Karpas-422 (cell line): Measurements from ENCODE around the gene ITPA. TPM values are rescaled to one million over a fixed set of nuclear protein-coding genes. Genes with fewer than 3 reads are reported as not detected.
A peak's percentile ranks its signal among the peaks of the same experiment; 100 is the strongest.

Source experiments
- DNase-seq: peaks from one replicate; pipeline ENCODE4 v3.0.0-alpha.2; 2015
- H2AFZ ChIP-seq: fragments of 200-600 bp; sonication (generic); 2 replicates; pipeline ENCODE4 v1.6.1; 2014; ENCODE audit warnings: antibody characterized with exemption, low read length, mixed read lengths
- H3K27ac ChIP-seq: fragments of 200-600 bp; sonication (generic); 2 replicates; pipeline ENCODE4 v1.5.1; 2014; ENCODE audit warnings: mild to moderate bottlenecking, low read length, moderate library complexity
- H3K27me3 ChIP-seq: fragments of 200-600 bp; sonication (generic); 2 replicates; pipeline ENCODE4 v1.6.1; 2014; ENCODE audit warnings: low read length, mixed read lengths
- H3K36me3 ChIP-seq: fragments of 200-600 bp; sonication (generic); 2 replicates; pipeline ENCODE4 v1.6.1; 2014; ENCODE audit warnings: low read length, mixed read lengths; ENCODE audit not compliant: insufficient read depth
- H3K4me1 ChIP-seq: fragments of 200-600 bp; sonication (generic); 2 replicates; pipeline ENCODE4 v1.6.1; 2014; ENCODE audit warnings: mild to moderate bottlenecking, low read length, mixed read lengths
- H3K4me2 ChIP-seq: fragments of 200-600 bp; sonication (generic); 2 replicates; pipeline ENCODE4 v1.6.1; 2014; ENCODE audit warnings: low read length, low read depth, mild to moderate bottlenecking; ENCODE audit not compliant: poor library complexity, severe bottlenecking
- H3K4me3 ChIP-seq: fragments of 200-600 bp; sonication (generic); 2 replicates; pipeline ENCODE4 v1.5.1; 2014; ENCODE audit warnings: mild to moderate bottlenecking, antibody characterized with exemption, low read length, mixed read lengths
- H3K79me2 ChIP-seq: fragments of 200-600 bp; sonication (generic); 2 replicates; pipeline ENCODE4 v1.6.1; 2014; ENCODE audit warnings: mild to moderate bottlenecking, low read length, mixed read lengths
- H3K9ac ChIP-seq: fragments of 200-600 bp; sonication (generic); 2 replicates; pipeline ENCODE4 v1.6.0; 2014; ENCODE audit warnings: low read length
- H3K9me2 ChIP-seq: fragments of 200-600 bp; sonication (generic), shearing (Covaris generic); replicated peaks from 2 replicates; pipeline ENCODE4 v1.6.0; 2014; ENCODE audit warnings: mild to moderate bottlenecking, low read length, moderate library complexity; ENCODE audit not compliant: insufficient read depth
- H3K9me3 ChIP-seq: fragments of 300-700, 200-600 bp; sonication (generic); 2 replicates; pipeline ENCODE4 v1.6.1; 2014; ENCODE audit warnings: low read length, mixed read lengths
- H4K20me1 ChIP-seq: fragments of 200-600 bp; sonication (generic); 2 replicates; pipeline ENCODE4 v1.6.1; 2014; ENCODE audit warnings: mild to moderate bottlenecking, antibody characterized with exemption, low read length, low read depth; ENCODE audit not compliant: insufficient read depth
- total RNA-seq: library from RNA; depleted of rRNA; stranded (reverse); fragments of >200 nt; shearing (Covaris generic); gene quantifications from 2 replicates; pipeline ENCODE4 v1.2.3, GENCODE V29; 2014; ENCODE audit warnings: low replicate concordance; rRNA removed

ITPA gene
- 76.9 and 94.4 TPM in 2 replicates for total RNA-seq

- H3K4me1 ChIP-seq, result peaks cover 18% of the 10 kb centered on the region
- peak within 1 kb of the TSS; percentile 84 for H3K9ac ChIP-seq
- peak within 1 kb of the TSS; percentile 82 for H3K4me3 ChIP-seq
- DNase-seq, result peak; percentile 90
- H3K9me3 ChIP-seq, result no peaks in the 10 kb centered on the region
- H4K20me1 ChIP-seq, result no peaks in the 10 kb centered on the region
- H3K27me3 ChIP-seq, result no peaks in the 10 kb centered on the region
- H3K27ac ChIP-seq, result peak within 1 kb of the TSS; percentile 57
- H3K9me2 ChIP-seq, result no peaks in the 10 kb centered on the region
- H3K79me2 ChIP-seq, result peaks cover 56% of the 10 kb centered on the region
- H2AFZ ChIP-seq, result peak within 1 kb of the TSS; percentile 26; the same call in 1 of the 2 replicates
- peaks cover 12% of the 10 kb centered on the region for H3K36me3 ChIP-seq
- H3K4me2 ChIP-seq, result peak within 1 kb of the TSS; percentile 91
These were observed at the start of gene ITPA for GRCh38 chr20:3209257-3209945. Gene ITPA, plus strand, starts transcription at chr20:3209498. Its CDS starts 54 bp downstream, at chr20:3209552.

- Histone ChIP-seq H3K27ac (no peak overlapping the region), H4K20me1 (peaks cover 22% of the 10 kb centered on the region), H3K36me3 (0 out of 2 replicates have a peak, but pooled peaks cover 5% of the 10 kb centered on the region), H3K79me2 (peaks cover 47% of the 10 kb centered on the region), H3K9me2 (no peaks in the 10 kb centered on the region), H3K4me2 (peak overlapping the region; percentile 91), H3K9me3 (no peaks in the 10 kb centered on the region), H3K9ac (peak overlapping the region; percentile 82), H2AFZ (peak overlapping the region; percentile 96; the same call in 1 of the 2 replicates), H3K4me3 (peak overlapping the region; percentile 89), H3K4me1 (peaks cover 38% of the 10 kb centered on the region), H3K27me3 (no peaks in the 10 kb centered on the region)
- DNase-seq, result no peak
These were observed 48.9 kb upstream of the ITPA start for GRCh38 chr20:3160418-3160817.

GRCh38 chr20:3161316-3162079 lies 47.8 kb upstream of the ITPA start:
- H3K4me3 ChIP-seq, result no peak overlapping the region
- H3K9me2 ChIP-seq, result no peaks in the 10 kb centered on the region
- H3K9me3 ChIP-seq, result no peaks in the 10 kb centered on the region
- no peak overlapping the region for H3K4me2 ChIP-seq
- H3K79me2 ChIP-seq, result peaks cover 36% of the 10 kb centered on the region
- no peak overlapping the region for H3K27ac ChIP-seq
- peaks cover 35% of the 10 kb centered on the region for H3K4me1 ChIP-seq
- no peaks in the 10 kb centered on the region for H3K27me3 ChIP-seq
- peaks cover 22% of the 10 kb centered on the region for H4K20me1 ChIP-seq
- no peak overlapping the region for H3K9ac ChIP-seq
- no peak overlapping the region for H2AFZ ChIP-seq
- H3K36me3 ChIP-seq, result no peaks in the 10 kb centered on the region
- no peak for DNase-seq

GRCh38 chr20:3162080-3162611 lies 47.2 kb upstream of the ITPA start:
- H3K4me3 ChIP-seq, result no peak overlapping the region
- H3K27ac ChIP-seq, result no peak overlapping the region
- H3K4me2 ChIP-seq, result no peak overlapping the region
- no peak overlapping the region for H3K9ac ChIP-seq
- H3K27me3 ChIP-seq, result no peaks in the 10 kb centered on the region
- no peak overlapping the region for H2AFZ ChIP-seq
- DNase-seq, result no peak
- no peaks in the 10 kb centered on the region for H3K36me3 ChIP-seq
- no peaks in the 10 kb centered on the region for H3K9me3 ChIP-seq
- peaks cover 30% of the 10 kb centered on the region for H3K79me2 ChIP-seq
- H3K4me1 ChIP-seq, result peaks cover 28% of the 10 kb centered on the region
- H4K20me1 ChIP-seq, result peaks cover 21% of the 10 kb centered on the region
- no peaks in the 10 kb centered on the region for H3K9me2 ChIP-seq

GRCh38 chr20:3163099-3164042 lies 45.9 kb upstream of the ITPA start:
- DNase-seq, result no peak
- no peak overlapping the region for H2AFZ ChIP-seq

GRCh38 chr20:3164043-3164762 lies 45.1 kb upstream of the ITPA start:
- H3K79me2 ChIP-seq, result peaks cover 9% of the 10 kb centered on the region

More at GRCh38 chr20:3163099-3164042, 45.9 kb upstream of the ITPA start:
- Histone ChIP-seq H3K9me2 (no peaks in the 10 kb centered on the region), H3K4me3 (no peak overlapping the region), H3K9me3 (no peaks in the 10 kb centered on the region), H4K20me1 (peaks cover 11% of the 10 kb centered on the region; the same call in 1 of the 2 replicates), H3K27ac (no peak overlapping the region), H3K9ac (no peak overlapping the region), H3K36me3 (no peaks in the 10 kb centered on the region), H3K4me2 (no peak overlapping the region), H3K27me3 (no peaks in the 10 kb centered on the region), H3K4me1 (peaks cover 17% of the 10 kb centered on the region), H3K79me2 (peaks cover 18% of the 10 kb centered on the region)

GRCh38 chr20:3164763-3165410 lies 44.4 kb upstream of the ITPA start:
- no peaks in the 10 kb centered on the region for H3K27me3 ChIP-seq
- H3K9ac ChIP-seq, result no peak overlapping the region
- H2AFZ ChIP-seq, result no peak overlapping the region
- H3K27ac ChIP-seq, result no peak overlapping the region
- H3K9me3 ChIP-seq, result no peaks in the 10 kb centered on the region
- H3K4me1 ChIP-seq, result peaks cover 11% of the 10 kb centered on the region
- no peak for DNase-seq
- no peaks in the 10 kb centered on the region for H3K9me2 ChIP-seq
- no peaks in the 10 kb centered on the region for H3K36me3 ChIP-seq
- no peak overlapping the region for H3K4me3 ChIP-seq
- H3K79me2 ChIP-seq, result peaks cover 3% of the 10 kb centered on the region
- H4K20me1 ChIP-seq, result no peaks in the 10 kb centered on the region
- H3K4me2 ChIP-seq, result no peak overlapping the region

More at GRCh38 chr20:3164043-3164762, 45.1 kb upstream of the ITPA start:
- Histone ChIP-seq H3K9me2 (no peaks in the 10 kb centered on the region), H3K4me2 (no peak overlapping the region), H3K36me3 (no peaks in the 10 kb centered on the region), H2AFZ (no peak overlapping the region), H3K9ac (no peak overlapping the region), H3K27me3 (no peaks in the 10 kb centered on the region), H3K9me3 (no peaks in the 10 kb centered on the region), H3K27ac (no peak overlapping the region), H4K20me1 (peaks cover 3% of the 10 kb centered on the region; the same call in 1 of the 2 replicates), H3K4me1 (peaks cover 12% of the 10 kb centered on the region), H3K4me3 (no peak overlapping the region)
- DNase-seq, result no peak
